ENCODE data around the gene TMEM25. TPM values are rescaled to one million over a fixed set of nuclear protein-coding genes. Genes with fewer than 3 reads are reported as not detected.
A peak's percentile ranks its signal among the peaks of the same experiment; 100 is the strongest.

TMEM25 gene
- total and polyA plus RNA-seq, 2 of the 13 experiments (the other 11 are each of a cell fraction or from before 2014, with no cell fraction given) = 7.5 to 17.2 TPM

DNA sequence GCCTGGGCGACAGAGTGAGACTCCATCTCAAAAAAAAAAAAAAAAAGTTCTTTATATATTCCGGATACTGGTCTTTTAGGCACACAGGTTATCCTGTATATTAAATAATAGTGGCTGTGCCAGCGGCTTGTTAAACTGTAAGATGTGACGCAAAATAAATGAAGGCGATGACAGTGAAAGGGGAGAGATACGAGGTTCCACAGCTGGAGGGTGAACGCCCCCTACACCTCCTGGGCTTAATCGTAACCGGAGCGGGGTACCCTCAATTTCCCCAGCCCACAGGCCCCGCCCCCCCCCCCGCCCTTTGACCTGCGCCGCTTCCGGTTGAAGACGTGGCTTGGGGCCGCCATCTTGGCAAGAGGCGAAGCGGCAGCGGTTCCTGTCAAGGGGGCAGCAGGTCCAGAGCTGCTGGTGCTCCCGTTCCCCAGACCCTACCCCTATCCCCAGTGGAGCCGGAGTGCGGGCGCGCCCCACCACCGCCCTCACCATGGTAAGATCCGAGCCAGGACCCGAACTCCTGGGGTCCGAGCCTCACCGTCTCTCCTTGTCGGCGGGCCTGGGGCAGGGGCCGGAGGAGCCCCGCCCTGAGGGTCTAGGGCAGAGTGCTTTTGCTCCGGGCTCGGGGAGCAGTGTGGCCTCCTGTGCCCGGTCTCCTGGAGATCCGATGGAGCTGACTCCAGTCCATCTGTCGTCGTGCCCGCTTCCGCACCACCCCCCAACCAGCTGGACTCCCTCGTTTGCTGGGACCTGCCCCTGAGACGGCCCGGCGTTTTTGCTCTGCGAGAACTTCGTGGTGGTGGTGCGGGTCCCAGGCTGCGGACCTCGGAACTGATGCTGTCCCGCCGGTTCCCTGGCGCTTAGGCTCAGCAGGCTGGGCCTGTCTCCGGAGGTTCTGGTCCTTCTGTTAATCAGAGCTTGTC lies 41.3 kb downstream of the TMEM25 start, which contains the start of gene ARCN1 (continued):
- TF ChIP-seq ZSCAN30 (CRISPR knock-in tag; IDR thresholded peaks at IDR 0.05) = no peak
- TF ChIP-seq CBX2 (IDR thresholded peaks at IDR 0.05; ENCODE audit: low read depth, low read length) = no peak
- TF ChIP-seq CBX2 (CRISPR knock-in tag; IDR thresholded peaks at IDR 0.05; ENCODE audit: low read depth) = no peak
- no peak for TF ChIP-seq TOE1 (CRISPR knock-in tag; IDR thresholded peaks at IDR 0.05)
- TF ChIP-seq FOXO1 (CRISPR knock-in tag; IDR thresholded peaks at IDR 0.05) = 0 out of 2 replicates have a peak, but pooled peaks have one; percentile 8
- no peak for TF ChIP-seq CBX1 (IDR thresholded peaks at IDR 0.05; ENCODE audit: low read depth)
- TF ChIP-seq RBM22 (optimal IDR thresholded peaks at IDR 0.05; ENCODE audit: low read length) = no peak
- TF ChIP-seq ZNF549 (CRISPR knock-in tag; IDR thresholded peaks at IDR 0.05) = no peak
- TF ChIP-seq ZNF552 (CRISPR knock-in tag; IDR thresholded peaks at IDR 0.05; ENCODE audit: borderline replicate concordance) = no peak
- TF ChIP-seq ZNF703 (CRISPR knock-in tag; IDR thresholded peaks at IDR 0.05; ENCODE audit: borderline replicate concordance) = 0 out of 2 replicates have a peak, but pooled peaks have one; percentile 43
- TF ChIP-seq, protein P1, sequence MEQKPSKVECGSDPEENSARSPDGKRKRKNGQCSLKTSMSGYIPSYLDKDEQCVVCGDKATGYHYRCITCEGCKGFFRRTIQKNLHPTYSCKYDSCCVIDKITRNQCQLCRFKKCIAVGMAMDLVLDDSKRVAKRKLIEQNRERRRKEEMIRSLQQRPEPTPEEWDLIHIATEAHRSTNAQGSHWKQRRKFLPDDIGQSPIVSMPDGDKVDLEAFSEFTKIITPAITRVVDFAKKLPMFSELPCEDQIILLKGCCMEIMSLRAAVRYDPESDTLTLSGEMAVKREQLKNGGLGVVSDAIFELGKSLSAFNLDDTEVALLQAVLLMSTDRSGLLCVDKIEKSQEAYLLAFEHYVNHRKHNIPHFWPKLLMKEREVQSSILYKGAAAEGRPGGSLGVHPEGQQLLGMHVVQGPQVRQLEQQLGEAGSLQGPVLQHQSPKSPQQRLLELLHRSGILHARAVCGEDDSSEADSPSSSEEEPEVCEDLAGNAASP (CRISPR knock-in tag; IDR thresholded peaks at IDR 0.05; ENCODE audit: borderline replicate concordance) = no peak; the same call in 1 of the 2 replicates
- TF ChIP-seq MAFK (conservative IDR thresholded peaks at IDR 0.05 in 1 of 2, IDR thresholded peaks at IDR 0.05 in 1 of 2; ENCODE audit: low read length in 2 of 2) = no peak
- TF ChIP-seq MZF1 (CRISPR knock-in tag; IDR thresholded peaks at IDR 0.05; ENCODE audit: borderline replicate concordance) = no peak
- TF ChIP-seq, protein P2, sequence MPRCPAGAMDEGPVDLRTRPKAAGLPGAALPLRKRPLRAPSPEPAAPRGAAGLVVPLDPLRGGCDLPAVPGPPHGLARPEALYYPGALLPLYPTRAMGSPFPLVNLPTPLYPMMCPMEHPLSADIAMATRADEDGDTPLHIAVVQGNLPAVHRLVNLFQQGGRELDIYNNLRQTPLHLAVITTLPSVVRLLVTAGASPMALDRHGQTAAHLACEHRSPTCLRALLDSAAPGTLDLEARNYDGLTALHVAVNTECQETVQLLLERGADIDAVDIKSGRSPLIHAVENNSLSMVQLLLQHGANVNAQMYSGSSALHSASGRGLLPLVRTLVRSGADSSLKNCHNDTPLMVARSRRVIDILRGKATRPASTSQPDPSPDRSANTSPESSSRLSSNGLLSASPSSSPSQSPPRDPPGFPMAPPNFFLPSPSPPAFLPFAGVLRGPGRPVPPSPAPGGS (CRISPR knock-in tag; IDR thresholded peaks at IDR 0.05) = peak; percentile 66; the same call in 1 of the 2 replicates
- no peak for TF ChIP-seq BORCS8-MEF2B (CRISPR knock-in tag; IDR thresholded peaks at IDR 0.05)
- no peak for TF ChIP-seq ARID2 (CRISPR knock-in tag; IDR thresholded peaks at IDR 0.05; ENCODE audit: borderline replicate concordance)
- TF ChIP-seq, protein P3, sequence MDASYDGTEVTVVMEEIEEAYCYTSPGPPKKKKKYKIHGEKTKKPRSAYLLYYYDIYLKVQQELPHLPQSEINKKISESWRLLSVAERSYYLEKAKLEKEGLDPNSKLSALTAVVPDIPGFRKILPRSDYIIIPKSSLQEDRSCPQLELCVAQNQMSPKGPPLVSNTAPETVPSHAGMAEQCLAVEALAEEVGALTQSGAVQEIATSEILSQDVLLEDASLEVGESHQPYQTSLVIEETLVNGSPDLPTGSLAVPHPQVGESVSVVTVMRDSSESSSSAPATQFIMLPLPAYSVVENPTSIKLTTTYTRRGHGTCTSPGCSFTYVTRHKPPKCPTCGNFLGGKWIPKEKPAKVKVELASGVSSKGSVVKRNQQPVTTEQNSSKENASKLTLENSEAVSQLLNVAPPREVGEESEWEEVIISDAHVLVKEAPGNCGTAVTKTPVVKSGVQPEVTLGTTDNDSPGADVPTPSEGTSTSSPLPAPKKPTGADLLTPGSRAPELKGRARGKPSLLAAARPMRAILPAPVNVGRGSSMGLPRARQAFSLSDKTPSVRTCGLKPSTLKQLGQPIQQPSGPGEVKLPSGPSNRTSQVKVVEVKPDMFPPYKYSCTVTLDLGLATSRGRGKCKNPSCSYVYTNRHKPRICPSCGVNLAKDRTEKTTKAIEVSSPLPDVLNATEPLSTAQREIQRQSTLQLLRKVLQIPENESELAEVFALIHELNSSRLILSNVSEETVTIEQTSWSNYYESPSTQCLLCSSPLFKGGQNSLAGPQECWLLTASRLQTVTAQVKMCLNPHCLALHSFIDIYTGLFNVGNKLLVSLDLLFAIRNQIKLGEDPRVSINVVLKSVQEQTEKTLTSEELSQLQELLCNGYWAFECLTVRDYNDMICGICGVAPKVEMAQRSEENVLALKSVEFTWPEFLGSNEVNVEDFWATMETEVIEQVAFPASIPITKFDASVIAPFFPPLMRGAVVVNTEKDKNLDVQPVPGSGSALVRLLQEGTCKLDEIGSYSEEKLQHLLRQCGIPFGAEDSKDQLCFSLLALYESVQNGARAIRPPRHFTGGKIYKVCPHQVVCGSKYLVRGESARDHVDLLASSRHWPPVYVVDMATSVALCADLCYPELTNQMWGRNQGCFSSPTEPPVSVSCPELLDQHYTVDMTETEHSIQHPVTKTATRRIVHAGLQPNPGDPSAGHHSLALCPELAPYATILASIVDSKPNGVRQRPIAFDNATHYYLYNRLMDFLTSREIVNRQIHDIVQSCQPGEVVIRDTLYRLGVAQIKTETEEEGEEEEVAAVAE (CRISPR knock-in tag; IDR thresholded peaks at IDR 0.05; ENCODE audit: borderline replicate concordance) = no peak
- no peak for TF ChIP-seq ZNF75D (CRISPR knock-in tag; IDR thresholded peaks at IDR 0.05; ENCODE audit: borderline replicate concordance)
- no peak for TF ChIP-seq ZNF562 (CRISPR knock-in tag; IDR thresholded peaks at IDR 0.05; ENCODE audit: borderline replicate concordance)
- no peak for TF ChIP-seq ATF7 (IDR thresholded peaks at IDR 0.05)
- TF ChIP-seq ATF7 (CRISPR knock-in tag; IDR thresholded peaks at IDR 0.05) = no peak
- TF ChIP-seq ZNF367 (CRISPR knock-in tag; IDR thresholded peaks at IDR 0.05; ENCODE audit: borderline replicate concordance) = no peak

Measured in HepG2 (cell line).